ENCODE results near the gene AIP. TPM values are rescaled to one million over a fixed set of nuclear protein-coding genes. Genes with fewer than 3 reads are reported as not detected.

AIP gene
- total RNA-seq, 1 experiment from 2014 or later = 171 TPM

GRCh38 chr11:67436459-67437081 lies 46.3 kb upstream of the AIP start:
- intact Hi-C loops (cut with micrococcal nuclease) = no loop called here
- ATAC-seq (no peak), DNase-seq (no peak)
- Histone ChIP-seq H2AFZ (ENCODE audit: low read length) (no peak overlapping the region), H3K36me3 (ENCODE audit: low read depth, low read length) (peaks cover 35% of the 10 kb centered on the region; the same call in 1 of the 2 replicates), H3K4me2 (ENCODE audit: low read length) (no peak overlapping the region), H3K9me3 (ENCODE audit: low read length) (no peaks in the 10 kb centered on the region), H4K20me1 (ENCODE audit: low read length) (no peaks in the 10 kb centered on the region), H3K9ac (ENCODE audit: low read length) (no peak overlapping the region), H3K4me1 (ENCODE audit: insufficient read depth, low read length) (no peaks in the 10 kb centered on the region), H3K27me3 (ENCODE audit: low read length) (no peaks in the 10 kb centered on the region), H3K79me2 (ENCODE audit: low read length) (peaks cover 3% of the 10 kb centered on the region; the same call in 1 of the 2 replicates), H3K4me3 (ENCODE audit: low read length) (no peak overlapping the region), H3F3A (ENCODE audit: low read length, unreplicated experiment) (peaks cover 9% of the 10 kb centered on the region), H3K27ac (ENCODE audit: low read length) (no peak overlapping the region), H3K9me2 (replicated peaks; ENCODE audit: low read length) (no peaks in the 10 kb centered on the region)
- no peak for TF ChIP-seq CTCF (conservative IDR thresholded peaks at IDR 0.05; ENCODE audit: low read depth, low read length)
- no peak for TF ChIP-seq EZH2 (IDR thresholded peaks at IDR 0.05; ENCODE audit: low read length, unreplicated experiment)
- TF ChIP-seq EZH2phosphoT487 (IDR thresholded peaks at IDR 0.05; ENCODE audit: borderline replicate concordance, low read length) = no peak
- no TSS peak for BruUV-seq (replicated peaks)
- ChIA-PET CTCF (no interaction called here), POLR2A (ENCODE audit: unreplicated experiment) (no interaction called here)

GRCh38 chr11:67437082-67437808 lies 45.6 kb upstream of the AIP start, which contains the start of gene PTPRCAP:
Gene PTPRCAP (minus strand): TSS chr11:67437682. CDS start chr11:67437619, 63 bp downstream.
- Histone ChIP-seq H3K79me2 (ENCODE audit: low read length) (no peaks in the 10 kb centered on the region), H3K27me3 (ENCODE audit: low read length) (no peaks in the 10 kb centered on the region), H3K4me2 (ENCODE audit: low read length) (no peak within 1 kb of the TSS), H3K4me3 (ENCODE audit: low read length) (no peak within 1 kb of the TSS), H2AFZ (ENCODE audit: low read length) (no peak within 1 kb of the TSS), H3F3A (ENCODE audit: low read length, unreplicated experiment) (peaks cover 9% of the 10 kb centered on the region), H3K9me2 (replicated peaks; ENCODE audit: low read length) (no peaks in the 10 kb centered on the region), H3K9ac (ENCODE audit: low read length) (no peak within 1 kb of the TSS), H3K9me3 (ENCODE audit: low read length) (no peaks in the 10 kb centered on the region), H3K4me1 (ENCODE audit: insufficient read depth, low read length) (no peaks in the 10 kb centered on the region), H3K36me3 (ENCODE audit: low read depth, low read length) (peaks cover 29% of the 10 kb centered on the region; the same call in 1 of the 2 replicates), H3K27ac (ENCODE audit: low read length) (no peak within 1 kb of the TSS), H4K20me1 (ENCODE audit: low read length) (no peaks in the 10 kb centered on the region)
- ChIA-PET CTCF (no interaction called here), POLR2A (ENCODE audit: unreplicated experiment) (no interaction called here)
- BruUV-seq (replicated peaks) = no TSS peak
- TF ChIP-seq EZH2phosphoT487 (IDR thresholded peaks at IDR 0.05; ENCODE audit: borderline replicate concordance, low read length) = no peak
- no peak for TF ChIP-seq CTCF (conservative IDR thresholded peaks at IDR 0.05; ENCODE audit: low read depth, low read length)
- TF ChIP-seq EZH2 (IDR thresholded peaks at IDR 0.05; ENCODE audit: low read length, unreplicated experiment) = no peak
- DNase-seq (no peak), ATAC-seq (no peak)
- intact Hi-C loops (cut with micrococcal nuclease) = no loop called here

- intact Hi-C loops (cut with micrococcal nuclease) = no loop called here
- H4K20me1 ChIP-seq (ENCODE audit: low read length) = no peaks in the 10 kb centered on the region
- ChIA-PET POLR2A (ENCODE audit: unreplicated experiment) (no interaction called here), CTCF (no interaction called here)
- no peak overlapping the region for H3K27ac ChIP-seq (ENCODE audit: low read length)
- H3K9me2 ChIP-seq (replicated peaks; ENCODE audit: low read length) = no peaks in the 10 kb centered on the region
- no peaks in the 10 kb centered on the region for H3K4me1 ChIP-seq (ENCODE audit: insufficient read depth, low read length)
- H3K4me3 ChIP-seq (ENCODE audit: low read length) = no peak overlapping the region
- TF ChIP-seq EZH2phosphoT487 (IDR thresholded peaks at IDR 0.05; ENCODE audit: borderline replicate concordance, low read length) (no peak), EZH2 (IDR thresholded peaks at IDR 0.05; ENCODE audit: low read length, unreplicated experiment) (no peak), CTCF (conservative IDR thresholded peaks at IDR 0.05; ENCODE audit: low read depth, low read length) (no peak)
- H2AFZ ChIP-seq (ENCODE audit: low read length) = no peak overlapping the region
- H3K9ac ChIP-seq (ENCODE audit: low read length) = no peak overlapping the region
- H3K27me3 ChIP-seq (ENCODE audit: low read length) = no peaks in the 10 kb centered on the region
- H3K9me3 ChIP-seq (ENCODE audit: low read length) = no peaks in the 10 kb centered on the region
- no peak overlapping the region for H3K4me2 ChIP-seq (ENCODE audit: low read length)
- ATAC-seq = no peak
- 0 out of 2 replicates have a peak, but pooled peaks cover 3% of the 10 kb centered on the region for H3K79me2 ChIP-seq (ENCODE audit: low read length)
- no peak for DNase-seq
- peaks cover 25% of the 10 kb centered on the region; the same call in 1 of the 2 replicates for H3K36me3 ChIP-seq (ENCODE audit: low read depth, low read length)
- peaks cover 9% of the 10 kb centered on the region for H3F3A ChIP-seq (ENCODE audit: low read length, unreplicated experiment)
- BruUV-seq (replicated peaks) = no TSS peak
These were observed 45.0 kb upstream of the AIP start for GRCh38 chr11:67437809-67438157.
